ENCODE measurements around the gene PPP1R13B.
"Not testable (repeated sequence)": the region's sequence is repeated elsewhere in the genome, so short reads cannot be mapped to it uniquely, and the experiment has no call there.

PPP1R13B gene

GRCh38 chr14:103858063-103858781 is 10.8 kb upstream of the PPP1R13B start:
- DNase-seq: no peak

DNA sequence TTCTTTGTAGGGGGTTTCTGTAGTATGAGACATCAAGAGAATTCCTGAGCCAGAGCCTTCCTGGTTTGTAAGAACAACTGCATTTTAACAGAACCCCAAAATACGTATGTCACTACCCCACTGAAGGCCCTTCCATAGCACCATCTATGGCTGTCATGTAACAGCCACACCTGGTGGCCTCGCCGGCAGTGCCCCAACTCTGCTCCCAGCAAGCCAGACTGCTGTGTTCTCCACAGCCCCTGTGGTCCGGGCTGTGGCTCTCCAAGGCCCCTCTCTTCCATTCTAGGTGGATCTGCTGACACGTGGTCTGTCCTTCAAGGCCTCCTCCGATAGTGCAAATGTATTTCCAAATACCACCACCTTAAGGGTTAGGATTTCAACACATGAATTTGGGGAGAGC is 9.9 kb upstream of the PPP1R13B start:
- no peak for DNase-seq

DNA sequence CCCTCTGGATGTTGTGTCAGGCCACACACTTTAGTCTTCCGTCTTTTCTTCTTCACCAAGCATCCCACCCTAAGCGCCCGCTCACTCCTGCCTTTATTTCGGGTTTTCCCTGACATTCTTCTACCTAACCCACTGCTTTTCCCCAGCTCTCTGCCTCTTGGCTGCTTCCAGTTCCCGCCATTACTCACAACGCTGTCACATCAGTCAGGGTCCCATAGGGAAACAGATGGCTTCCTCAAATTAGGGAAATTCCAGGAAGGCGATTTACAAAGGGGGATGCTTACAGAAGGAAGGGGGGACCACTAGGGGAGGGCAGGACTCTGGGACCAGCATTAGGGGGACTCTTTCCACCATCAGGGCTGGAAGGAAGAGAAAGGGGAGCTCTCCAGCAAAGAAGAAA is 9.2 kb upstream of the PPP1R13B start:
- no peak for DNase-seq

DNA sequence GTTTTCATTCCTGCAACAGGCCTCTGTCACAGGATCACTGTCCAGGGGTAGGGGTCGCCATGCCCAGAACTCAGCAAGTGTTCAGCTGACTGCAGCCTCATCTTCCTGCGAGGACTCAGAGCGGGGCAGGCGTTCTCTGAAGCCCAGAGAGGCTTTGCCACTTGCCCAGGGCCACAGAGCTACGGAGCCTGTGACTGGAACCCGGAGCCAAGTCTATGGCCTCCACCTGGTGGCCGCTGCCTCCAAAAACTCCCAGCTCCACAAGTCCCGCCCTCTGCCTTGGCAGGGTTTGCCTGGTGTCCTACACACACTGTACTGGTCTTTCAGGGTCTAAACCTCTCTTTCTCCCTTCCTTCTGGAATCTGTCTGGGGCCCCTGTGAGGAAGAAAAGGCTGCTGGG is 8.7 kb upstream of the PPP1R13B start:
- DNase-seq: no peak

DNA sequence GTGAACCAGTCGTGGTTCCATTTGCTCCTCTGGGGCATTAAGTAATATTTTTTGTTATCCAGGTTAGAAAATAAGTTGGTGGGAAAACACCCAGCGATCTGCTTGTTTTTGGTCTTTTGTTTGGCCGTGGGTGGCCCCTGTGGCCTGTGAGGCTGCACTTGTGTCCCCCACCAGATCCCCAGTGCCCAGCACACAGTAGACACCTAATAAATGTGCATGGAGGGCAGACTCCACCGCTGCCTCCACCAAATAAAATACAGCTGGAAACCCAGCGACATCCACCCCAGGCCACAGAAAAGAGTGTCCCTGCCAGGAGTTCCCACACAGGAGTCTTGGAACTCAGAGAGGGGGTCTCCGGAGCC is 8.3 kb upstream of the PPP1R13B start:
- DNase-seq: no peak

DNA sequence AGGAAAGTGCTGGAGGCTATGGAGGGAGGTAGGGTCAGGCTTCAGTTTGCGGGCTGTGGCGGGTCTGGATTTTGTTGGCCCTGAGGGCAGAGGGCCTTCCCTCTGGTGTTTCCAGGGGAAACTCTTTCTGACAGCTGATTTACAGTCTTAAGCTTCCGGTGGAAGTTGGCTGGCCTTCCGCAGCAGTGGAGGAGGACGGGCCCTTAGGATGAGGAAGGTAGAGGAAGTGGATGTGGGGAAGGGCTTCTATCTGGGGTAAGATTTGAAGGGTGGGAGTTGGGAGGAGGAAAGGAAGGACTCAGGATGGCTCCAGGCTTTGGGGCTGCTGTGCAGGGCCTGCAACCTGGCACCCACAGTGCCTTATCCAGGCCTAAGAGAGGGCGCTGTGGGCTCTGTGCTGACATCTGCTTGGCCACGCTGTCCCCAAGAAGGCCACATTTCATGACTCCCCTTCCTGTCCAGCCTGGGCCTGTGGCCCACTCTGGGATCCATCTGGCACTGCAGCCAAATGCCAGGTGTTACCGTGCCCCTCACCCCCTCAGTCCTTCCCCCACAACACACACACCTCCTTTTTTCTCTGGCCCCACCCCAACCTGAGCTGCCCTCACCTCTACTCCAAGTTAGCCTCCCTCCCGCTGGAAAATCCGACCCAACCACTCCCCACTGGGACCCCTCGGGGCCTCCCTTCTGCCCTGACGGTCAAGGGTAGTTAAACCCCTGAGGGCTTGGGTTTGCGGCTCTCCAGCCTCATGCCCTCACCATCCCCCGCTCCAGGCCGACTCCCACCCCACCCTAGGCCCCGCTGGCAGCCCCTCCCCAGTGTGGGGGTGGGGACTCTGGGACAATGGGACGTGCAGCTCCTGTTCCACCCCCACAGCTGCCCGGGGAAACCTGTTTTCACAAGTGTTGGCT is 7.7 kb upstream of the PPP1R13B start:
- DNase-seq: no peak

DNA sequence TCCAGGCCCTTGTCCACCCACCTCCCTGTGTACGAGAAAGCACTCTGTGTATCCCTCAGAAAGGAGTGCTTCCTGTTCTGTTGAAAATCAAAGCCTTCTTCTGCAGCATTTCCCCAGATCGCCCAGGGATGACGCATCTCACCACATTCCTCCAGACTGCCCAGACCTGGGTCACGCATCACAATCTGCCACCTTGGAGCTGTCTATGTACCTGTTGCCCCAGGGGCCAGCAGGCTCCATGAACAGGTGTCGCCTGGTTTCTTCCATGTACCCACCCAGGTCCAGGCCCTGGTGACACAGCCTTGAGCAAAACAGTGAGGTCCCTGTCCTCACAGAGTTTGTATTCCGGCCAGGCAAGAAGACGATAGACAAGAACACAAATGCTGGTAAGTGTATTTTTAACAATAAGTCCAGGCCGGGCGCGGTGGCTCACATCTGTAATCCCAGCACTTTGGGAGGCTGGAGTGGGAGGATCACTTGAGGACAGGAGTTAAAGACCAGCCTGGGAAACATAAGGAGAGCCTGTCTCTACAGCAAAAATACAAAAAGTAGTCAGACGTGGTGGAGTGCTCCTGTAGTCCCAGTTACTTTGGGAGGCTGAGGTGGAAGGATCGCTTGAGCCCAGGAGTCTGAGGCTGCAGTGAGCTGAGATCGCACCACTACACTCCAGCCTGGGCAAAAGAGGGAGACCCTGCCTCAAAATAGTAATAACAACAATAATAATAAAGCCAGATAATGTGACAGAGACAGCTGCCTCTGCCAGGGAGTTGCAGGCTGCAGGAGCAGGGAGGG is 6.8 kb upstream of the PPP1R13B start:
- DNase-seq: no peak

GRCh38 chr14:103849151-103849886 is 1.9 kb upstream of the PPP1R13B start:
- DNase-seq: no peak

- DNase-seq: no peak
These were observed 1.1 kb upstream of the PPP1R13B start for GRCh38 chr14:103848175-103849077.

DNA sequence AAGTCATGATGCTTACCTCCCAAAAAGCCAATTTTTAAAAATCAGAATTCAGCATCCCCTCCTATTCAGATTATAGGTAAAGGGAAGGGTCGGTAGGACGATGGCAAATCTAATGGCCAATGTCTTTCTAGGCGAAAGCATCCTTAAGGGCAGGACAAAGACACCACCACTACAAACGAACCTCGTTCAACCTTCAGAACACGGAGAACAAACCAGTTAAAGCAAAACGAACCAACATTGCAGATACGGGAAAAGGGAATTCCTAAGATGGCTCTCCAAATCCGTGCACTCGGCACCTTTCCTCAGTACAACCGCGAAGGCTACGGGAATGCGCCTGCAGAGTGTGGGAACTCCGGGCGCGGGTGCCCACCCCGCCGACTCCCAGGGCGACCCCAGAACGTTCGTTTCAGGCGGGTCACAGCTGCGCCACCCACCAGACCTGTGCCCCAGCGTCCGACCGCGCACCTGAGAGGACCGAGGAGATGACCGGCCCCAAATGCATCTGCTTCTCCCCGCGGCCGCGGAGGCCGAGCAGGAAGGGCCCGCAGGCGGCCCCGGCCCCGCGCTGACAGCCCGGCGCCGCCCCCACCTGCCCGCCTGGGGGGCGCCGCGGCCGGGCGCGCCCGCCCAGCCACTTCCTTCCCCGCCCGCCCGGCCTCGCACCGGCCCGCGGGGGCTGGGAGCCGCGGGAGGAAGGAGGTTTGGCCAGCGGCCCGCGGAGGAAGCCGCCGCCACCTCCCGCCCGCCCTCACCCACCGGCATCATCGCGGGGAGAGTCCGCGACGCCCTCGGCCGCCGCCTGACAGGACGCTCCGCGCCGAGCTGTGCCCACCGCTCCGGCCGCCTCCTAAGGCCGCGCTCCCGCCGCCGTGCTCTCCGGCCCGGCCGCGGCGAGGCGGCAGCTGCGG is 578 bp downstream of the PPP1R13B start:
- no peak for DNase-seq

DNA sequence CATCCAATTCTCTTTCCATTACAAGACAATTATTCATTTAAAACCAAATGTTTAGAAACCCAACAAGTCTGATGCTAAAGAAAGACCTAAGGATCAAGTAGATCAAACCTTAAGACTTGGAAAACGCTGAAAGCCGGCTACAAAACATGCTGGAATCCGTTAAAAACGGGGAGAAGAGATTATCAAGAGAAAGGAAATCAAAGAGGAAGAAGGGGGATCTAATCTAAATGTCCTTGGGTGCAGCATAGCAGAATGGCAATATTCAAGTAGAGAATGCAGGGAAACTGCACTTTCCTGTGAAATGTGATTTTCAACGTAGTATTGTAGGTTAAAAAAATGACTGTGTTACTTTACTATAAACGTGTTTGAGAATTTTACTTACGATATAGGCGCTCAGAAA is 1.3 kb downstream of the PPP1R13B start:
- DNase-seq: no peak

- no peak for DNase-seq
These were observed 2.0 kb downstream of the PPP1R13B start for GRCh38 chr14:103845327-103845726.

DNA sequence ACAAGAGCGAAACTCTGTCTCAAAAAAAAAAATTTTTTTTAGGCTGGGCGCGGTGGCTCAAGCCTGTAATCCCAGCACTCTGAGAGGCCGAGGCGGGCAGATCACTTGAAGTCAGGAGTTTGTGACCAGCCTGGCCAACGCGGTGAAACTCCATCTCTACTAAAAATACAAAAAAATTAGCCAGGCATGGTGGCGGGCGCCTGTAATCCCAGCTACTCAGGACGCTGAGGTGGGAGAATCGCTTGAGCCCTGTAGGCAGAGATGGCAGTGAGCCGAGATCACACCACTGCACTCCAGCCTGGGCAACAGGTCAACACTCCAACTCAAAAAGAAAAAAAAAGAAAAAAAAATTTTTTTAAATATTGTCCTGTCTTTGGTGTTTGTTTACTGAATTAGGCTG is 6.1 kb downstream of the PPP1R13B start:
- not testable (repeated sequence) for DNase-seq

- no peak for DNase-seq
These were observed 7.4 kb downstream of the PPP1R13B start for GRCh38 chr14:103840014-103840413.

GRCh38 chr14:103839579-103839978 is 7.8 kb downstream of the PPP1R13B start:
- DNase-seq: no peak

DNA sequence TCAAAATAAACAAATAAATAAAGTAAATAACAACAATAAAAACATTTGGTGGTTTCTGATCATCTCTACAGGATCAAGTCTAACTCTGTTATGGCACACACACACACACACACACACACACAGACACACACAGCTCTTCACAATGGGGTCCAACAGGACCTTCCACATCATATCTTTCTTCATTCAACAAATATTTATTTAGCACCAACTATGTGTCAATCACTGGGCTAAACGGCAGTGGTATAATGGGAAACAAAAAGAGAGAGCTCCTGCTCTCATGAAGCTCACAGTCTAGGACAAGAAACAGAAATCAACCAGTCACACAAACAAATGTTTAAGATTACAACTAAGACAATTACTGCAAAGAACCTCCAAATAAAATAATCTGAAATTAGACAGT is 9.3 kb downstream of the PPP1R13B start:
- DNase-seq: no peak

DNA sequence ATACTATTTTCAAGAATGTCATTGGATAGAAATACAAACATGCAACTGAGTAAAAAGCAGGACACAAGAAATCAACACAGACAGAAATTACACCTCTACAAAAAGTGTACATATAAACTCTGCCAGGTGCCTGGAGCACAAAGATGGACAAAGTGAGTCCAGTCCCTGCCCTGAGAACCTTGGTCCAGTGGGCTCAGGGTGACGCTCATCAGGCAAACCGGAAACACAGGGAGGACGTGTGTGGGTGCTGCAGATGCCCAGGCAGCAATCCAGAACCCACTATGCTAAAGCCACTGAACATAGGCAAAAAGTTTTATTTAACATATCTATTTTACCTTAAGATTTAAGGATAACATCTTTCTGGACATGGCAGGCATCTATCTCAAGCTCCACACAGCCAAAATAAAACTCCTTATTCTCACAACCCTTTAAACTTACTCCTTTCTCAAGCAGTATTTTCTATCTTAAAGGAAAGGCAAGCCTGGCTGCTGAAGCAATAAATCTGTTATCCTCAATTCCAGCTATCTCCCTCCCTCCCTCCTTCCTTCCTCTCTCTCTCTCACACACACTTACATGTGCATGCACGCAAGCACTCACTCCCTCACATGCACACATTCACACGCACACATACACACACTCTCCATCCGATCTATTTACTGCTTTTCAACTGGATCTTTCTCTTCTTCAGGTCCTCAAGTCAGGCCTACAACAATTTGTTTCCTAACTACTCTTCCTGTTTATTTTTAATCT is 10.2 kb downstream of the PPP1R13B start:
- DNase-seq: no peak

GRCh38 chr14:103834956-103835355 is 12.4 kb downstream of the PPP1R13B start:
- DNase-seq: no peak

GRCh38 chr14:103833711-103834110 is 13.7 kb downstream of the PPP1R13B start:
- DNase-seq: no peak

DNA sequence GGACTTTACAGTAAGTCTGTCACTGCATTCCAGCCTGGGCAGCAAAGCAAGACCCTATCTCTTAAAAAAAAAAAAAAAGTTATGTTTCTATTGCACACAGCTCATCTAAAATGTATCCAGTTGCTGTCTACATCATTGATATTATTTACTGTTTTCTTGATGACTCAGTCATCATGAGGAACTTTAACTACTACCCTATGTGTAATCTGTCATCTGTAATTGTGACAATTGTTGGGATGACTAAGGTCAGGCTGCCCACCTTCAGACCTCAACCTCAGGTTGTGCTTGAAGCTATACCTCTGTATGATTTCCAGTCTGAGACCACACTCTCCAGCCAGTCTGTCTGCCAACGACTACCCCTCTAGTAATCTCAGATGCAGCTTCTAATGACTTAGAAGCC is 15.3 kb downstream of the PPP1R13B start:
- no peak for DNase-seq
